Left ventricle myocardium superior (tissue), 1 donor: ENCODE measurements around the gene TMOD4. TPM values are rescaled to one million over a fixed set of nuclear protein-coding genes. Genes with fewer than 3 reads are reported as not detected.

ENCODE experiments used
- ATAC-seq: fragments of 200-7000 bp; cut with Tn5 transposase; one replicate; pipeline ENCODE4 v1.9.1; 2020; ENCODE audit warnings: mild to moderate bottlenecking, moderate library complexity
- DNase-seq: peaks from one replicate; pipeline ENCODE4 v3.0.0-alpha.2; 2020
- intact Hi-C: fragments of 100-400 bp; cut with micrococcal nuclease; formaldehyde crosslinking; loops from one replicate; pipeline ENCODE4 v1.11.0; 2022
- total RNA-seq: library from RNA; stranded (reverse); fragmentation: NEBNext Ultra II Directional; extraction: Animal tissue kit (Norgen Biotek cat#: 25700); gene quantifications from one replicate; pipeline ENCODE4 v1.2.1, GENCODE V29; 2021
- donor health status: DM: no; HTN: yes; CAD: no; lungs with severe emphysema.

Gene TMOD4
- total RNA-seq, 1 donor from 2014 or later = 0.62 TPM

DNA sequence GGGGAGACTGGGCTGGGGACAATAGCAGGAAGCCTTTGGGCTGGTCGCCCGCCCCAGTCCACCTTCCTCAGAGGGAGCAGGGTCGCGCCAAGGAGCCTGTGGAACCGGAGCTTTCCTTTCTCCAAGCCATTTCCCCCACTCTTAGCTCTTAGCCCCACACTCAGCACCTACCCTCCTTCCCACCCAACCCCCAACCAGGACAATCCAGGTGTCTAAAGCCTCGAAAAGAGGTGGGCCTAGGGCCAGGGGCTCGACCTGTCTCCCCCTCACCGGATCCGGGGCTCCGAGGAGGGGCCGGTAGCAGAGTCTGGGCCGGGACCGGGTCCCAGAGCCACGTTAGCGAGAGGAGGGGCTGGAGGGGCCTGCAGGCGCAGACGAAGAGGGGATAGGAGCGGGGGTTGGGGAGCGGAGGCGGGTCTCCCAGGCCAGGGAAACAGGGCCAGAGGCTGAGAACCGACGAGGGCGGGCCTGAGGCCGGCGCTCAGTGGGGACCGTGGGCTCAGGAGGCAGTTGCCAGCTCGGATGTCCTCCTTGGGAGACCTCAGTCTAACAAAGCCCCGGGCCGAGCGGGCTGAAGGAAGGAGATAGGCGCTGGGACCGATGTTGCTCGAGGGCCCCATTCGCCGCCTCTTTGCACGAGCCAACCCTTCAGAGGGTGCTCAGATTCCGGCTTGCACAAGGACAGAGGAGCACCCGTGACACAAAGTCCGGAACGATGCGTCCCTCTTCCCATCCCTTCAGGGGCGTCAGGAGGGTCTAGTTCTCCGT, 30.3 kb downstream of the TMOD4 start:
- intact Hi-C loops = no loop called here
- DNase-seq (peak; percentile 56), ATAC-seq (peak; percentile 5)

DNA sequence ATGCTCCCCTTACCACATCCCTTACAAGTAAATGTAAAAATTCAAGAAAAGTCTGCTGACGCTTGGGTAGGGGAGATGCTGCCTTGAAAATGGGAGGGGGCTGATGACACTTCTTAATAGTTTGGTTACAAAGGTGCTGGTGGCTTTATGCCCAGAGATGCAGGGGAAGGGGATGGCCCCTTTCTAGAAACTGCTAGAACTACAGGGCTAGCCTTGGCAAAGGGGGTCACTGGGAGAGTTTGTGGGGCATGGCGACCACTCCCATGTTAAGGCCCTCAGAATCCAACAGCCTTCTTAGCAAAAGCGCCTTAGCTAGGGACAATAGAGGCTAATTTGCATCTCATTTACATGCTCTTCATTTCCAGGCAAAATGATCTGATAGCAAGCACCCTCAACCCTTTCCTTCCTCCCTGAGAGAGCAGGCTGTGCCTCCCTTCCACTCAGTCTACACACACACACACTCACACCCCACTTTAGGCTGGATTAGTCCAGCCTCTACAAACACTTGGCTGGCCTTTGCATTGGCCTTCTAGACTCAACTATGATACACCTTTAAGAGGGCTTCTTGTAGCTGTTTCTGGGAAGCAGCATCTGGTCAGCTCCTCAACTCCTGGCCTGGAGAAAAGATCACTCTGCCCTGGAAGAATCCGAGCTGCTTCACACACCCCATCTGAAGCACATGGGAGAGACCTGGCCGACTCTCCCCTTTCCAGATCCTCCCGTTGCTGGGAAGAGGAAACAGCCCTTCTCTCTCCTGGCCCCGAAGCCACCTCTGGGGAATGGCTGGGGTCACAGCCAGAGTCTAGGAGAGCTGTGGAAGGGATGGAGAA, 31.1 kb downstream of the TMOD4 start:
- DNase-seq = no peak
- intact Hi-C loops = no loop called here
- peak; percentile 0 for ATAC-seq

DNA sequence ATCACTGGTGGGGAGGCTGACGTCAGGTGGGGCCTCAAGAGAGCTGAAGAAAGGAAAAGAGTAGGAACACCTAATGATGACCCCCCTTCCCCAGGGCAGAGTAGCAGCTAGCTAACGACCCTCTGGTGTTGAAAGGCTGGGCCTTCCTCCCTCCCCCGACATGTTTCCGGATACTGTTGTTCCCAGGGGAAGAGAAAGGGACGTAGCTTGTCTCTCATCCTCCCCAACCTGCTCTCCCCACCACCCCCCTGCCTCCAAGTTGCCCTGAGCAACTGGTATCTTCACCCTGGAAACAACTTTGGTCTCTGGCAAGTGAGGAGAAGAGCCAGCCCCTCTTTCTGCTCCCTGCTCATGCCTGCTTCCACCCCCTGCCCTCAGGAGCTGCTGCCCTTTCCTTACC, 31.8 kb downstream of the TMOD4 start:
- DNase-seq (no peak), ATAC-seq (no peak)
- intact Hi-C loops = no loop called here

DNA sequence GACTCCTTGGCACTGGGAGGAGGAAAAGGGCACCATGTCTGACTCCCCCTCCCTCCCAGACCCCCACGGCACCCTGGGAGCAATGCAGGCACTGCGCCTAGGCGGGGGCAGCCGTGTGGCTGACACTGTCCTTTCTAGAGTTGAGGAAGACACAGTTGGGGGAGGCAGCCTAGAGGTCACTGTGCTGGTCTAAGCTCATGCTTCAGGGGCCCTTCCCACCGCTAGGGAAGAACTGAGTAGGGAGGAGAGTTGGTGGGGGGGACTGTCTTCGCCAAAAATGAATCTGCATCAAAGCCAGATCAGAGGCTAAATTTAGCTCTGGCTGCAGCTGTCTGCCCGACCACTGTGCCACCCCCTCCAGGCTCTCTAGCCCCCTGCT, 32.7 kb downstream of the TMOD4 start:
- ATAC-seq (peak; percentile 24), DNase-seq (peak; percentile 54)
- intact Hi-C loops = no loop called here

DNA sequence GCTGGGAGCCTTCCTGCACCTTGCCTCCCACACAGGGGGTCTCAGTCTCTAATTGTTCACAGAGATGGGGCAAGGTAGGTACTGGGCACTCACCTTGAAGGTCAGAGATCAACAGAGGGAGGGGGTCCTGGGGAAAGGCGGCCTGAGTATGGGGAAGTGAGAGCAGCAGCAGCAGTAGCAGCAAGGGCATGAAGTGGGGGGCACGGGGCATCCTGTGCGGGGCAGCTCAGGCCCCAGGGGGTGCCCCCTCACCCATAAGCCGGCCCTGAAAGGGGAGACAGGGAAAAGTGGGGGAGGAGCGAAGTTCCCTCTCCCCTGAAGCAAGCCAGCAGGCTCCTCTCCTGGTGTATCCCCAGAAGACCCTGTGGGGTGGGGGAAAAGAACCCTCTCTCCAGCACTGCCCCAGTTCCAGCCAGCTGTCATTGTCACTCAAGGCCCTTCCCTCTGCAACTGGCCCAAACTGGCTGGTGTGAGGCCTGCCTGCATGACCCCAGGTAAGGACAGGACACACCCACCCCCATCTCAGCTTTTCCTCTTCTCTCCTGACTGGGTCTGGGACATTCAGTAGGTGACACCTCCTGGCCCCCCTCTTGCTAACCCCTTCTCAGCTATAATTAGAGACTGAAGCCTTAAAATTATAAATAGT, 33.2 kb downstream of the TMOD4 start:
- intact Hi-C loops = no loop called here
- peak; percentile 56 for DNase-seq
- peak; percentile 63 for ATAC-seq

DNA sequence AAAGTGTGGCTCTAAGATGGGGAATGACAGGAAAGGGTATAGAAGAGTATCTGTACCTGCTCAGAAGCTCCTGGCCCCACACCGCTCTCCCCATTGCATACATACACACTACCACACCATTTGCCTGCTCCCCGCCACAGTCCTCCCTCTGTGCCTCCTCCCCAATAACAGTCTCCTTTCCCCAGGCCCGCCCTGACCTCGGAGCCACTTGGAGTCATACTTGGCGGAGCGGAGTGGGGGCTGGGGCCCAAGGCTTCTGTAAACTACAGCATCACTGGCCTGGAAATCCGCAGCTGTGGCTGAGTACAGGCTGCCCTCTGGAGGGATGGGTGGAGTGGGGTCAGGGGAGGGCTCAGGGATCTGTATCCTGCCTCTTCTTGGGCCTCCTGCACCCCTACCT, 38.0 kb downstream of the TMOD4 start:
- ATAC-seq (no peak), DNase-seq (no peak)
- intact Hi-C loops = no loop called here

DNA sequence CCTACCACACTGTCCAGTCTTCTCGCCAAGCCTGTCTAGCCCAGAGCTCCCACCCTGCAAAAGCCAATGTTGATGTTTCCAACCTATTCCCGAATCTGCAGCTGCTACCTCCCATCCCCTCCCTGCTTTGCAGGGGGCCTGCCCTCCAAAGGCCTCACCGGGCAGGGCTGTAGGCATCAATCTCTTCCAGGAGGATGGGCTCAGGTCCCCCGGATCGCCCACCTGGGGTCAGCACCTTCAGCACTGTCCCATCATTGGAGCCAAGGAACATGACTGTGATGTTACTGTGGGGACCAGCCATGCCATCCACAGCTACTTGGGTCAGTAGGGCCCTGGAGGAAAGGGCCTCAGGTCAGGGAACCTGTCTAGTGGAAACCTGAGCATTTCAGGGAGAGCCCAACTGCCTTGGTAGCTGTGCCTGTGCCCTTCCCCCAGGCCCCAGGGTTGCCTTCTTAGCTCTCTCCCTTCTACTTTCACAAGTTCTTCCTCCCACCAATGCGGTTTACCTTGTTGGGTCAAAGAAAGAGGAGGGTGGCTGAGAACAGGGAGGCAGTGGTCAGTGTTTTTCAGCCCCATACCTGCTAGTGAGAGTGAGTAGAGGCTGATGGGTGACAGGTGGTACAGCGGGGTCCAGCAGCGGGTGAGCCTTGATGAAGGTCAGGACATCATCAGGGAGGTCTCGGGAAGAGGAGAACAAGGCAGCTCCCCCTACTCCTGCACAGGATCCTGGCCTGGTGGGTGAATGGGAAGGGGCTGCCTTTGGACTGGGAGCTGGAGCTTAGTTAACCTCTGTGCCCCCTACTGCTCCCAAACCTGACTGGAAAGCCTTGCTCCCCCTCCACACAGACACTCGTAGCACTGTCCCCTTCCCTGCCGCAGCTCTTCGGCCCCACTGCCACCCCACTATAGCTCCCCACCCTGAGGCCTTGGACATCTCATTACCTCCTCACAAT, 40.1 kb downstream of the TMOD4 start:
- DNase-seq = no peak
- intact Hi-C loops = no loop called here
- ATAC-seq = no peak

DNA sequence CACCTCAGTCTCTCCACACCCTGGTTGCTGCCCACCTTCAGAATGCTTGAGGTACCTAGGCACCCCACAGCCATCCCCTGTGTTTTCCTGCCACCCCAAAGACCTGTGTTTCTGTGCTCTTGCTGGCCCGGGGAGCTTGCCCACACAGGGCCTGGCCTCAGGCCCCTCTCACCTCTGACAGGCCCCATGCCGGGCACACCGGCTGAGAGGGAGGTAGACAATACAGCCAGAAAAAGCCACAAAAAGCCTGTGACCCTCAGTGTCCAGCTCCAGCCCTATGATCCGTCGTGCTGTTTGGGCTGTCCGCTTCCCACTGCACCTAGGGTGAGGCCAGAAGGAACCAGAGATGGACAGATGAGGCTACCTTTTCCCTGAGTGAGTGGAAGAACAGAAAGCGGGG, 40.8 kb downstream of the TMOD4 start:
- no peak for DNase-seq
- intact Hi-C loops = no loop called here
- no peak for ATAC-seq

DNA sequence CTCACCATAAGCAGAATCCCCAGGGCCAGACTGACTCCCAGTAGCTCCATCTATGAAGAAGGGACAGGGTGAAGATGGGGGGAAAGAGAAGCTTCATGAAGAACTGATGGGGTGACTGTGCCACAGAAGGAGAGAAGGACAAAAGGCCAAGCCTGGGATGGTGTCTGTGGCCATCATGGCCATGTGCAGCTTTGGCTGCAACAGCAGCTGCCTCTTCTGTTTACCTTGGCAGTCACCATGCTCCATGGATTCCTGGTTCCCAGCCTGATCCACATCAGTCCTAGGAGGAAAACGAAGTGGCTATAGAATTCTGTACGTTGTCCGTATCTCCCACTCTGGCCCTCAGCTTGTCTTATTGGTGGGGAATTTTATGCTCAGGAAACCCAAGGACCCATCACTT, 41.4 kb downstream of the TMOD4 start:
- ATAC-seq = no peak
- intact Hi-C loops = no loop called here
- DNase-seq = no peak

DNA sequence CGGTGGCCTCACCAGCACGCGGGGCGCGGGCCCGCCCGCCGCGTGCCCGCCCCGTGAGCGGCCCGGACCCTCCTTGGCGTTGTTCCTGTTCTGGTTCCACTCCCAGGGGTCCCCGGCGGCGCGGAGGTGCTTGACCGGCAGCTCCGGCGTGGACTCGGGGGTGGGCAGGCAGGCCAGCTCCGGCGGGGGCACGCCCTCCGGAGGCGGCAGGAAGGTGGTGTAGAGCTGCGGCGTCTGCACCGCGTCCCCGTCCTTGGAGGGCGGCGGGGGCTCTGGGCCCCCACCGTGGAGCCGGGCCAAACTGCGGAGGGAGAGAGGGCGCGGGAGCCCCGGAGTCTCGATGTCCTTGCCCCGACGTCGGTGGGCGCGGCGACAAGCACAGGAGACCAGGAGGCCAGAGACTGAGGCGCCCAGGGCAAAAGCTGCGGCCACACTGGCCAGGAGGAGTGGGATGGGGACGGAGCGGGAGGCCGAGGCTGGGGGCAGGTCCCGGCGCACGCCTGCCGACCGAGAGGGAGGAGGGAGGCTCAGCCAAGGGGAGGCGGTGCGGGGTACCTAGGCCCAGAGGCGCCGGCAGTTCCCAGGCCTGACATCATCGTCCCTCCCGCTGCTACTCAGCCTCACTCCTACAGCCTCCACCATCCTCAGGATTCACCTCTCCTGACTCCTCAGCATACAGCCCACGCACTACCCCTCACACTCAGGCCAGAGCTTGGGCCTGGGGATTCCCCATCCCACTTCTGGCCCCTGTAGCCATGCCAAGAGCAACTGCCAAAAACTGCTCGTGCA, 42.6 kb downstream of the TMOD4 start:
- peak; percentile 1 for ATAC-seq

DNA sequence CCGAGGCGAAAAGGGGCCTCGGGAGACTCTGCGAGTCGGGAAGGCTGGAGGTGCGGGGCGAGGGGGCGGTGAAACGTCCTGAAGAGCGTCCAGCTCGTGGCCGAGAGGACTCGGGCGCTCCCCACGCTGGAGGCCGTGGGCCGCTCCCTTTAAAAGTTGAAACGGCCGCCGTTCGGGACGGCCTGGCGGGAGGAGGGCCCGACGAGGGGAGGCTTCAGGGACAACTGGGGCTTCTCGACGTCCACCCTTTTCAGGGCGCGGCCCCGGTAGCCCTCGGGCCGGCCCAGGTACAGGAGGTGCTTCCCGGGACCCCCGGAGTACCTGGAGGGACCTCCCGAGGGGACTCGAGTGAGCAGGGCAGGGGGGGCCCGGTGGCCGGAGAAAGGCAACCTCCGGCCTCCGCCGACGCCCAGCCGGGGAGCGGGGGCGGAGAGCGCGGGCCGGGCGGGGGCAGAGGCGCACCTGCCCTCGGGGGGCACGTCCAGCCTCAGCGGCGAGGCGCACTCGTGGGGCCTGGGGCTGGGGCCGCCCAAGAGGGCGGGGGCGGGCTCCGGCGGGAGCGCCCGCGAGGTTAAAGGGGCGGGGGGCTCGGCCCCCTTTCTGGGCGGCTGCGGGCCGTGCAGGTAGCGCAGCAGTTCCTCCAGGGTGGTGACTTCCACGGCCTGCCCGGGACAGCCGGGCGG, 43.3 kb downstream of the TMOD4 start:
- intact Hi-C loops = no loop called here
- no peak for DNase-seq
- no peak for ATAC-seq

More for the DNA sequence above, 42.6 kb downstream of the TMOD4 start:
- no peak for DNase-seq
- intact Hi-C loops = no loop called here

DNA sequence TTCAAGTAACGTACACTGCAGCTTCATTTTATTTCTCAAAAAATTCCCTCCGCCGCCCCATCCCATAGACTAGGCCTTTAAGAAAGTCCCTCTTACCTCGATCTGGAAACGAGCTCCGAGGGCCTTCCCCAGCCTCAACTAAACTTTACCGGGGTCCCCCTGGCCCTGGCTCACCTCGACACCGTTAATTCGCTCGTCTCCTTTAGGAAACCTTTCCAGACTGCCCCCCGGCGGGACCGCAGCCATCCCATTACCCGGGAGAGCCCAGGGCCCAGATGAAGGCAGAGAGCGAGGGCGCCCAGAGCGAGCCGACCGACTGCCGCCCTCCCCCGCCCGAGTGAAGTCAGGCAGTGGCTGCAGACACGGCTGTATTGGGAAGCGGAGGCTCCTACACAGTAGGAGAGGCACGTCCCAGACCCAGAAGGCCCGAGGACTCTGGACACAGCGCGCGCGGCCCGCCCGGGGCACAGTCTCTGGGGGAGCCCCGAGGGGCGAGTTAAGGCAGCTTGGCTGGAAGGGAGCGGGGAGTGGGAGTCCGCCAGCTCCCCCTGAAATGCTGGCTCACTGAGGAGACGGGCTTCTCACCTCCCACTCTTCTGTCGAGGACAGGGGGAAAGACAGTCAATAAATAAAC, 44.0 kb downstream of the TMOD4 start:
- peak; percentile 65 for ATAC-seq
- peak; percentile 52 for DNase-seq
- intact Hi-C loops = no loop called here

DNA sequence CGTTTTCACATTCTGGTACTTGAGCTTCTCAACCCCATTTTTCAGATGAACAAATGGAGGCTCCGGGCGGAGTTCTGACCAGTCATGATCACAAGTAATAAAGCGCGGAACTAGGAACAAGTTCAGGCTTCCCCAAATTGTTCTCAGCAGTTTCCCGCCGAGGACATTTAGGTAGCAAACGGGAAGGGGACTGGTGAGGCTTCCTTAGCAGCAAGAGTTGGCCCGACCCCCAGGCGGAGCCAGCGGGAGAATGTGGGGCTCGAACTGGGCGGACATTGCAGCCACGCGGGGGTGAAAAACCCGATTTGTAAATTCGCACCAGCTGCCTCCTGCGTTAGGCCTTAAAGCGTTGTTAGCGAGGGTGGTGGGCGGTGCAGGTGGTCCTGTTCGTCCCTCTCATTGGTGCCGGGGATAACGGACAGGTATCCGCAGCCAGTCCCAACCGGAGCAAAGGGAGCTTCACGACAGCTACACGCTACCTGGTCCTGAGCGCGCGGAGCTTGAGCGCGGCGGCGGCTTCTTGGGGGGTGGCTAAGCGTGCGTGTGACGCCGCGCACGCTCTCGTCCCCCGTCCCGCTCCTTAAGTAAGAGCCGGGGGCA, 44.7 kb downstream of the TMOD4 start:
- peak; percentile 90 for ATAC-seq
- intact Hi-C loops = no loop called here
- DNase-seq = peak; percentile 87

DNA sequence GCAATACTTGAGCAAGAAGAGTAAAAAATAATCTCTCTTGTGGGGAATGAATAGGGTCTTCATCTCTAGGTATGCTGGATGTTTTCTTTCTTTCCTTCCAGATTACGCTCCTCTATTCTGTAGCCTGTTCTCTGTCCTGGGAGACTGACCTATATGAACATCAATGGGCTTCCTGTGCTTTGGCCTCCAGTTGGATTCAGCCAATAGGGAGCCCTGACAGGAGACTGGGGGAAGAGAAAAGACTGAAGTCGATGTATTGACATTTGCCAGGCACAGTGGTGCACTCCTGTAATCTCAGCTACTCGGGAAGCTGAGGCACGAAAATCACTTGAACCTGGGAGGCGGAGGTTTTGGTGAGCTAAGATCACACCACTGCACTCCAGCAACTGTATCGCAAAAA, 47.0 kb downstream of the TMOD4 start:
- DNase-seq (no peak), ATAC-seq (no peak)
- intact Hi-C loops = no loop called here

DNA sequence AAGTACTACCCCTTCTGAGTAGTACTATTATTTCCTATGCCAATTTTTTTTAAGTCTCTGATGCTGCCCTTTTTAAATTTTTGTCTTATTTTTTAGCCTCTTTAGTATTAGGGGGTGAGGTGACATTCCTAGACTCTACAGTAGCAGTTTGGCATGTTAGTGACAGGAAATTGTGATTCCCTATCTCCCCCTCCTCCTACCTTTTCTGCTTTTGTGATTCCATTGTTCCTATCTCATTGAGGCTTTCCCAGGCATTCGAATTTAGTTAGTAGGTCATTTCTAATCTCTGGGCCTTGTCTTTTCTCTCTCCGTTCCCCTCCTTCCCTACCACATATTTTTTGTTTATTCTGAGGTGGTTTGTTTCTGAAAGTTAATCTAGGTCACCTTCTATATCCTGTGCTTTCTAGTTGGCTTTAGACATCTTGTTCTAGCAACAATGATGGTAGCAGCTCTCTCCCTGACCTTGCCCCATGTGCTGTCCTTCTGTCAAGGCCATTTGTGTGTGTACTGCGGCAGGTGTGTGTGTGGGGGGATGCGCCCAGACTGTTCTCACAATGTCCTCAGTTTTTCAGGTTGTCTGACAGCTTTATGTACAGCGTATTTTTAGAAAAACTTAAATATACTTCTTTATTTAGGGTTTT, 50.9 kb downstream of the TMOD4 start:
- ATAC-seq (no peak), DNase-seq (no peak)
- intact Hi-C loops = no loop called here
